CD4-positive, alpha-beta T cell treated with Interleukin-17A for 1 hour (primary cell): ENCODE data around the gene GTF2I.
A peak's percentile ranks its signal among the peaks of the same experiment; 100 is the strongest.
"Not testable (repeated sequence)": the region's sequence is repeated elsewhere in the genome, so short reads cannot be mapped to it uniquely, and the experiment has no call there.

Source experiments
- DNase-seq: peaks from one replicate; pipeline ENCODE4 v3.0.0-alpha.2; 2020

Gene GTF2I

GRCh38 chr7:74657692-74658177 lies at the start of gene GTF2I:
Gene GTF2I, plus strand, starts transcription at chr7:74657718. Its CDS starts 31,411 bp downstream, at chr7:74689129.
- no peak for DNase-seq

GRCh38 chr7:74612015-74612829 lies 45.3 kb upstream of the GTF2I start:
- DNase-seq: no peak

- no peak for DNase-seq
Observed at GRCh38 chr7:74615933-74616780, 41.4 kb upstream of the GTF2I start.

- no peak for DNase-seq
Observed at GRCh38 chr7:74617180-74617744, 40.3 kb upstream of the GTF2I start.

GRCh38 chr7:74619235-74619860 lies 38.2 kb upstream of the GTF2I start:
- DNase-seq: no peak

GRCh38 chr7:74622228-74622749 lies 35.2 kb upstream of the GTF2I start:
- DNase-seq: no peak

GRCh38 chr7:74623135-74623534 lies 34.4 kb upstream of the GTF2I start:
- DNase-seq: no peak

GRCh38 chr7:74625446-74625845 lies 32.1 kb upstream of the GTF2I start:
- peak; percentile 31 for DNase-seq

GRCh38 chr7:74627661-74628411 lies 29.7 kb upstream of the GTF2I start:
- no peak for DNase-seq

- DNase-seq: no peak
Observed at GRCh38 chr7:74632505-74632904, 25.0 kb upstream of the GTF2I start.

GRCh38 chr7:74633451-74633921 lies 24.0 kb upstream of the GTF2I start:
- no peak for DNase-seq

GRCh38 chr7:74637745-74638144 lies 19.8 kb upstream of the GTF2I start:
- DNase-seq: no peak

- DNase-seq: peak; percentile 82
Observed at GRCh38 chr7:74650055-74650454, 7.5 kb upstream of the GTF2I start.

- not testable (repeated sequence) for DNase-seq
Observed at GRCh38 chr7:74650493-74651132, 6.9 kb upstream of the GTF2I start.

GRCh38 chr7:74651133-74651504 lies 6.4 kb upstream of the GTF2I start:
- DNase-seq: not testable (repeated sequence)

GRCh38 chr7:74653686-74654181 lies 3.8 kb upstream of the GTF2I start:
- no peak for DNase-seq

GRCh38 chr7:74654811-74655210 lies 2.7 kb upstream of the GTF2I start:
- no peak for DNase-seq

- no peak for DNase-seq
Observed at GRCh38 chr7:74655324-74655723, 2.2 kb upstream of the GTF2I start.

- DNase-seq: no peak
Observed at GRCh38 chr7:74655768-74656440, 1.6 kb upstream of the GTF2I start.

GRCh38 chr7:74656441-74656836 lies 1.1 kb upstream of the GTF2I start:
- DNase-seq: peak; percentile 69
